Choroid plexus epithelial cell (primary cell): ENCODE measurements around the gene OR5AN1.
"Not testable (repeated sequence)": the region's sequence is repeated elsewhere in the genome, so short reads cannot be mapped to it uniquely, and the experiment has no call there.

Source experiments
- DNase-seq: peaks from one replicate; pipeline ENCODE4 v3.0.0-alpha.2; 2010; ENCODE audit warnings: low read depth
- H3K4me3 ChIP-seq: 2 replicates; pipeline ENCODE4 v1.5.1; 2011; ENCODE audit warnings: low read depth, mild to moderate bottlenecking, control low read depth, low read length, moderate library complexity
- TF ChIP-seq, protein P1 (sequence below): conservative IDR thresholded peaks from 2 replicates; pipeline ENCODE4 v1.5.1; 2011; ENCODE audit warnings: low read depth, mild to moderate bottlenecking, control low read depth, inconsistent platforms, low read length, moderate library complexity

Gene OR5AN1

DNA sequence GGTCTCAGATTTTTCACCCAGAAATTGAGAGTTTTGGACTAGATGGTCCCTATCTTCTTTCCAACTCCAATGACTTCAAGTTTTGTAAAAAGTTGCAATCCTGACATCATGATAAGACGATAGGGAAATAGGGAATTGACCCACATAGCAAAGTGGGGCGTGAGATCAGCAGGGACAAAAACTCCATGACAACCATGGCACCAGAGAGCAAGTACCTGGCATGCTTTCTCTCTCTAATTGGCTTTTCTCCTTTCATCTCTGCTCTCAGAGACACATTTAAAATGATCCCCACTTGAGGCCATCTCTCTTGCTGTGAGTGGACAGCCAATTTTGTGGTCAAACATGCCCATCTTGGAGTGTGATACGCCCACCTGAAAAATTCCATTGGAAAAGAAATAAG, at the start of gene OR5AN1:
TSS of gene OR5AN1 (plus strand) at position 301 of the 400 bp plus-strand sequence. CDS start 5,564 bp downstream, outside the sequence.
- no peak within 1 kb of the TSS for H3K4me3 ChIP-seq
- TF ChIP-seq, protein P1, sequence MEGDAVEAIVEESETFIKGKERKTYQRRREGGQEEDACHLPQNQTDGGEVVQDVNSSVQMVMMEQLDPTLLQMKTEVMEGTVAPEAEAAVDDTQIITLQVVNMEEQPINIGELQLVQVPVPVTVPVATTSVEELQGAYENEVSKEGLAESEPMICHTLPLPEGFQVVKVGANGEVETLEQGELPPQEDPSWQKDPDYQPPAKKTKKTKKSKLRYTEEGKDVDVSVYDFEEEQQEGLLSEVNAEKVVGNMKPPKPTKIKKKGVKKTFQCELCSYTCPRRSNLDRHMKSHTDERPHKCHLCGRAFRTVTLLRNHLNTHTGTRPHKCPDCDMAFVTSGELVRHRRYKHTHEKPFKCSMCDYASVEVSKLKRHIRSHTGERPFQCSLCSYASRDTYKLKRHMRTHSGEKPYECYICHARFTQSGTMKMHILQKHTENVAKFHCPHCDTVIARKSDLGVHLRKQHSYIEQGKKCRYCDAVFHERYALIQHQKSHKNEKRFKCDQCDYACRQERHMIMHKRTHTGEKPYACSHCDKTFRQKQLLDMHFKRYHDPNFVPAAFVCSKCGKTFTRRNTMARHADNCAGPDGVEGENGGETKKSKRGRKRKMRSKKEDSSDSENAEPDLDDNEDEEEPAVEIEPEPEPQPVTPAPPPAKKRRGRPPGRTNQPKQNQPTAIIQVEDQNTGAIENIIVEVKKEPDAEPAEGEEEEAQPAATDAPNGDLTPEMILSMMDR: no peak
- DNase-seq: no peak

- H3K4me3 ChIP-seq: no peak overlapping the region
- TF ChIP-seq, protein P1: no peak
- no peak for DNase-seq
These were observed 23.7 kb upstream of the OR5AN1 start for GRCh38 chr11:59335001-59335400.

DNA sequence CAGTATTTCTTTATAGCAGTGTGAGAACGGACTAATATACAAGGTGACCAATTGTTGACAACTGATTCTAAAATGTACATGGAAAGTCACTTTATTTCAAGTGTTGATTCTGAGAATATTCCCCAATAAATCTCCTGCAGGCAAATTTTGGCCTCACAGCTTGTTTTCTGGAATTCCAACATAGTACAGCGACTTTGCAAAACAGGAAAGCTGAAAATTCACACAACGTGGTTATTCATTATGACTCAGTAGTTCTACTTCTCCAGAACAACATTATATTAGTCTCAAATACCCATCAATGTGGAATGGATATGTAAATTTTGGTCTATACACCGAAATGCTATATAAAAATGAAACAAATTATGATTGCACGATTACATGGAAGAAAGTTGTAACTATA, 22.5 kb upstream of the OR5AN1 start:
- TF ChIP-seq, protein P1: no peak
- DNase-seq: no peak

DNA sequence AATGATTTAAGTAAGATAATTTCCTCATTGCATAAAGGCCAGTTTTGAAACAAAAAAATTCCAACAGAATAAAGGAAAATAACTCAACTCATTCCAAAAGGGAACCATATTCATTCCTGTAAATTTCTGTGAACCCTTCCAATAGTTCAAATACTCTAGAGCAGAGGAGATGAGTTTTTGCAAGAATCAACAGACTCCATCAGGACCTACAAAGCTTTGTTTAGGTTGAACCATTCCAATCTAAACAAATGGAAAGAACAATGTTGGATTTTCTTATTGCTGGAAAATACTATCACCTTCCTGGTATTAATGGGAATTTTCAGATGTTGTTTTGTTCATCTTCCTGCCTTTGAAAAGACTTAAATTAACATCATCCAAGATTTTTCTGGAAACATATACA, 21.8 kb upstream of the OR5AN1 start:
- DNase-seq: no peak
- TF ChIP-seq, protein P1: no peak
- no peak overlapping the region for H3K4me3 ChIP-seq

More for the DNA sequence above, 22.5 kb upstream of the OR5AN1 start:
- no peak overlapping the region for H3K4me3 ChIP-seq

DNA sequence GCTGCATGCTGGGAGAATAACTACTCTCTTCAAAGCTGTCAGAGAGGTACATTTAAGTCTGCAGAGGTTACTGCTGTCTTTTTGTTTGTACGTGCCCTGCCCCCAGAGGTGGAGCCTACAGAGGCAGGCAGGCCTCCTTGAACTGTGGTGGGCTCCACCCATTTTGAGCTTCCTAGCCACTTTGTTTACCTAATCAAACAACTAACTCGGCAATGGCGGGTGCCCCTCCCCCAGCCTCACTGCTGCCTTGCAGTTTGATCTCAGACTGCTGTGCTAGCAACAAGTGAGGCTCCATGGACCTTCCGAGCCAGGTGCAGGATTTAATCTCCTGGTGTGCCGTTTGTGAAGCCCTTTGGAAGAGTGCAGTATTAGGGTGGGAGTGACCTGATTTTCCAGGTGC, 9.0 kb upstream of the OR5AN1 start:
- not testable (repeated sequence) for DNase-seq, H3K4me3 ChIP-seq

DNA sequence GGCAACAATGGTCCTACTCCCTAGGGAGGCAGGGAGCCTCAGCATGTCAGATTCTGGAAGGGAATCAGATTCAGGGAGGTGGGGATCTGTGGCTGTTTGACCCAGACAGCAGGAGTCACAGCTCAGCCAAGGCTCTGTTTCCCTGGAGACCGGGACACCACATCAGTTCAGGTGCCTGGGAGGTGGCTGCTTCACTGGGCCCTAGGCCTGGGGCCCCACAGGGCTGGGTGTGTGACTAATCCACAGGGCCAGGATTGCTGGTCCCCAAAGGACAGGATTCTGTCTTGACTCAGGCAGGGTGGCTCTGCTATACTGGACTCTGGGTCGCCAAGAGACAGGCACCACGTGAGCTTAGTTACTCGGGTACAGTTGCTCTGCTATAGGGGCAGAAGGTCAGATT, 3.5 kb upstream of the OR5AN1 start:
- TF ChIP-seq, protein P1: no peak
- no peak for DNase-seq
- no peak overlapping the region for H3K4me3 ChIP-seq

DNA sequence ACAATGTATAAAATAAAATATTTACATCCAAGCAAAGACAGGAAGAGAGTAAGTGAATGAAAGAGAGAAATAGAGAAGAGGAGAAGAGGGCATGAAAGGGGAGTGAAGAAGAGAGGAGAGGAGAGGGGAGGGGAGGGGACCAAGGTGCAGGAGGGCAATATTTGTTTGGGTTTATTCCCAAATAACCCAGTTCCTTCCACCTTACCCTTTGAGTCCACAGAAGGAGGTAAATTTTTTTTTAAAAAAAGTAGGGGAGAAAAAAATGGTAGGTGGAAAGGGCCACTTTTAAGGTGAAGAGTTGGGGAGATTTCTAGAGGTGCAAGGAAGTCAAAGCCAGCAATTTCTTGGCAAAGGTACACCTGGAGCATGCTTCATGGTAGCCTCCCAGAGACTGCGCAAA, 2.1 kb upstream of the OR5AN1 start:
- TF ChIP-seq, protein P1: no peak
- no peak for DNase-seq
- no peak overlapping the region for H3K4me3 ChIP-seq

- DNase-seq: no peak
- H3K4me3 ChIP-seq: no peak overlapping the region
- TF ChIP-seq, protein P1: no peak
These were observed 675 bp upstream of the OR5AN1 start for GRCh38 chr11:59358020-59358419.
